GM12865 (cell line): ENCODE data around the gene CTSC.

Experiments
- DNase-seq: peaks from one replicate; pipeline ENCODE4 v3.0.0; 2010; ENCODE audit warnings: low read depth
- H3K4me3 ChIP-seq: 2 replicates; pipeline ENCODE4 v1.5.1; 2011; ENCODE audit warnings: mild to moderate bottlenecking, low read depth, low read length, control low read depth
- TF ChIP-seq, protein P1 (sequence below): IDR thresholded peaks from 2 replicates; pipeline ENCODE4 v1.5.1; 2011; ENCODE audit warnings: low read length, control low read depth, low read depth, inconsistent platforms; ENCODE audit not compliant: insufficient read depth; ENCODE audit errors: missing control alignments

Gene CTSC

DNA sequence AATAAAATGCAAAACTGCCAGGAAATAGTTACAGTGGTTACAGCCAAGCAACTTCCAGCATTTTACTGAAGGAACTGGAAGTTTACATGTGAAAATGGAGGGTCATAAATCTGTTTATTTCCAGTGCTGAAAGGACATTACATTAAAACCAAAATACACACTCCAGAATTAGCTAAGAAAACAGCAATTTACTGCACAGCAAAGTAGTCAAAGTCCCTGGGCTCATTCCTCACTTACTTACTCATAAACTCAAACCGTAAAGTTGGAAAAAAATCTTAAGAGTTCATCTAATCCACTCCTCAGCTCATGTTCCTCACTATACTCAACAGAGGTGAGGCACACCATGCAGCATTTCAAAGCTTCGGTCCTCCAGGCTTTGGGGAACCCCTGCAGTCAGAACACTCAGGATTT, 17.4 kb downstream of the CTSC start:
- TF ChIP-seq, protein P1, sequence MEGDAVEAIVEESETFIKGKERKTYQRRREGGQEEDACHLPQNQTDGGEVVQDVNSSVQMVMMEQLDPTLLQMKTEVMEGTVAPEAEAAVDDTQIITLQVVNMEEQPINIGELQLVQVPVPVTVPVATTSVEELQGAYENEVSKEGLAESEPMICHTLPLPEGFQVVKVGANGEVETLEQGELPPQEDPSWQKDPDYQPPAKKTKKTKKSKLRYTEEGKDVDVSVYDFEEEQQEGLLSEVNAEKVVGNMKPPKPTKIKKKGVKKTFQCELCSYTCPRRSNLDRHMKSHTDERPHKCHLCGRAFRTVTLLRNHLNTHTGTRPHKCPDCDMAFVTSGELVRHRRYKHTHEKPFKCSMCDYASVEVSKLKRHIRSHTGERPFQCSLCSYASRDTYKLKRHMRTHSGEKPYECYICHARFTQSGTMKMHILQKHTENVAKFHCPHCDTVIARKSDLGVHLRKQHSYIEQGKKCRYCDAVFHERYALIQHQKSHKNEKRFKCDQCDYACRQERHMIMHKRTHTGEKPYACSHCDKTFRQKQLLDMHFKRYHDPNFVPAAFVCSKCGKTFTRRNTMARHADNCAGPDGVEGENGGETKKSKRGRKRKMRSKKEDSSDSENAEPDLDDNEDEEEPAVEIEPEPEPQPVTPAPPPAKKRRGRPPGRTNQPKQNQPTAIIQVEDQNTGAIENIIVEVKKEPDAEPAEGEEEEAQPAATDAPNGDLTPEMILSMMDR: no peak
- DNase-seq: no peak
- H3K4me3 ChIP-seq: no peak overlapping the region

DNA sequence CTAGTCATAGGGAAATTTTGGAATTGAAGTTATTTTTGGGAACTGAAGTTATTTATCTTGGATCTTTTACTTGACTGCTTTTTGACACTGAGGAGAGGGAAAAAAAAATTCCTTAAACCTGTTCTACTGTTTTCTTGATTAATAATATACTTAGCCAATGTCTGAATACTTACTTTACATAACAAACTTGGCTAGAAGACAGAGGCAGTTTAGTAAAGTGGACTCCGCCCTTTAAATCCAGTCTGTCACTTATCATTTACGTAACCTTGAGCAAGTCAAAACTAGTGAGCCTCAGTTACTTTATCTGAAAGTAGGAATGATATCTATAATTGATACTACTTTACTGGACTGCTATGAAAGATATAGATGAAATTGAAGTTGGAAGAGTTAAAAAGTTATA, 19.5 kb downstream of the CTSC start:
- H3K4me3 ChIP-seq: no peak overlapping the region
- DNase-seq: no peak
- TF ChIP-seq, protein P1: no peak

DNA sequence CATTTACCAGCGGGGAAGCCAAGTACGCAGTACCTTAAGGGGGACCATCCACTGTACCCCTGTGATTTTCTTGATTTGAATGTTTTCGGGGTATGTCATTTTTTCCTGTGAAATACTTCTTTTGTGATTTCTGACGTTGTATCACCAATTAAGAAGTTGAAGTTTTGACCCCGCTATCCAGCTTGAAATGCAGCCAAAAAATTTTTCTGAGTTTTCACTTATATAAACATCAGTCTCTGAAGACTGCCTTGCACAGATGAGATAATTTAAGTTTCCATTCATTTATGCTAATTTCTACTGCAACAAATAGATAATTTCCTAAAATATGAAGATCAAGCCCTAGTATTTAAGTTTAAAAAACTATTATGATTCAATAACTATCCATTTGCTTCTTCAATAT, 20.0 kb downstream of the CTSC start:
- H3K4me3 ChIP-seq: no peak overlapping the region
- DNase-seq: no peak
- TF ChIP-seq, protein P1: no peak

DNA sequence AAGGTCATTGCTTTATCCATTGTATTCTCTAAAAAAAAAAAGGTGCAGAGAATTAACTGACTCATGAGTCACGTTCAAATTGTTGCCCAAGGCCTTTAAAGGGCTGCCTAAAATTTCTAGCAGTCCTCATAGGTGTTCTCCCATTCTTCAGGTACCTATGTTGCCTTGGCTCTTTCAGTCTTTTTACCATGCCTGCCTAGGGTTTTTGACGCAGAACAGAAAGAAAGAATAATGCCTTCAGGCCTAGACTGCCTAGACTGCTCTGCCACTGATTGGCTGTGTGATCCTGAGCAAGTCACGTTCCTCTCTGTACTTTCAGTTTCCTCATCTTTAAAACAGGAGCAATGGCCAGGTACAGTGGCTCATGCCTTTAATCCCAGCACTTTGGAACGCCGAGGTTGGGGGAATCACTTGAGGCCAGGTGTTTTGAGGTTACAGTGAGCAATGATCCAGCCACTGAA, 21.5 kb downstream of the CTSC start:
- no peak for DNase-seq
- H3K4me3 ChIP-seq: no peak overlapping the region
- TF ChIP-seq, protein P1: no peak

DNA sequence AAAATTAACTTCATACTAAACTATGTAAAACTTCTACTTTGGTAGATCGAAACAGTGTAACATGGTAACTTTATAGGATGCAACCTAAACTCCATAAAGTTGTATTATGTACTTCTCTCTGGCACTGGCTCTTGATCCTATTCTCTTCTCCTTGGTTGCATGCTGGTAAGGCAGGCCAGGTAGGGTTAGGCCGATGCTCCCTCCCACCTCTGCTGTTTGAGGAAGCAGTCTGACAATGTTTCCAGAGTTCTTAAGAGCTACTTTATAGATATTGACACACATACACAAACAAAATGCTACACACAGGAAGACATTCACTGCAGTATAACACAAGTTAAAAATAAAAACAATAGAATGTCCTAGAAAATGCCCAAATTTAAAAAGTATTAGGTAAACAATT, 22.5 kb downstream of the CTSC start:
- no peak overlapping the region for H3K4me3 ChIP-seq
- DNase-seq: no peak
- TF ChIP-seq, protein P1: no peak

DNA sequence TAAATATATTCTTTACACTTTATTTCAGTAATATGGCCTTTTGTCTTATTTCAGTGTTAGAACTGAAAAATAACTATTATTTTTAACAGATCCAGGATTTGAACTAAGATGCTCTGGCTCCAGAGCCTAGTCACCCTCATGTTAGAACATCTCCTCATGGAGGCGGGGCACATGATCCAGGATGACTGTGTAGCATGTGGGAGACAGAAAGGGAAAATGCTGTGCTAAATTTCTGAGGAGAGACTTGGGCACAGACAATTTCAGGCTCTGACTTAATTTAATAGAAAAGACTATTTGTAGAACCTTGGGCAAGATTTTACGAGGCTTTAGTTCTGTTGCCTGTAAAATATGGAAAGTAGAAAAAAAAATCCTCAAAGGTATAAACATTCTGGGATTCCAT, 24.1 kb downstream of the CTSC start:
- TF ChIP-seq, protein P1: no peak
- H3K4me3 ChIP-seq: no peak overlapping the region
- no peak for DNase-seq

DNA sequence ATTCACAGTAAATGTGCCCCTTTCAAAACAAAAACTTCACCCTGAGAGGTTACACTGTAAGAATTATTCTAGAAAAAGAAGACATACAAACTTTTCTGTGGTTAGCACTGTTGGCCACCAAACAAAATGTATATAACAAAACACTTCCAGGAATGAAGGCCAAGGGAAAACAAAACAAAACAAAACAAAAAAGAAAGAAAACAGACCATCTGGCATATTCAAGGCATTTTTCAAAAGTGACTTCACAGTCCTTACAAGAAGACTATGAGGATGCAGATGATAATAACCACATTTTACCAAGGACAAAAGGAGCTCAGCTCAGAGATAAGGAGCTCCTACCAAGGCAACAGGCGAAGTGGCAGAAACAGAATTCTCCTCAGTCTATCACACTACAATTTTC, 24.9 kb downstream of the CTSC start:
- H3K4me3 ChIP-seq: no peak overlapping the region
- DNase-seq: no peak
- TF ChIP-seq, protein P1: no peak
